Astrocyte of the cerebellum (primary cell): Measurements from ENCODE around the gene UBE2V1.
"Not testable (repeated sequence)": the region's sequence is repeated elsewhere in the genome, so short reads cannot be mapped to it uniquely, and the experiment has no call there.

Experiments
- DNase-seq: peaks from one replicate; pipeline ENCODE4 v3.0.0-alpha.2; 2011; ENCODE audit warnings: low read depth
- H3K4me3 ChIP-seq: 2 replicates; pipeline ENCODE4 v1.5.1; 2011; ENCODE audit warnings: mild to moderate bottlenecking, low read depth, low read length, moderate library complexity
- in situ Hi-C: cut with HindIII; loops from 2 replicates; pipeline ENCODE4 v1.10.0; 2017; ENCODE audit warnings: low sequenced_read_pairs
- TF ChIP-seq, protein P1 (sequence below): IDR thresholded peaks from 2 replicates; pipeline ENCODE4 v1.5.1; 2012; ENCODE audit warnings: low read length, low read depth, moderate library complexity, mild to moderate bottlenecking; ENCODE audit errors: missing control alignments

Gene UBE2V1

DNA sequence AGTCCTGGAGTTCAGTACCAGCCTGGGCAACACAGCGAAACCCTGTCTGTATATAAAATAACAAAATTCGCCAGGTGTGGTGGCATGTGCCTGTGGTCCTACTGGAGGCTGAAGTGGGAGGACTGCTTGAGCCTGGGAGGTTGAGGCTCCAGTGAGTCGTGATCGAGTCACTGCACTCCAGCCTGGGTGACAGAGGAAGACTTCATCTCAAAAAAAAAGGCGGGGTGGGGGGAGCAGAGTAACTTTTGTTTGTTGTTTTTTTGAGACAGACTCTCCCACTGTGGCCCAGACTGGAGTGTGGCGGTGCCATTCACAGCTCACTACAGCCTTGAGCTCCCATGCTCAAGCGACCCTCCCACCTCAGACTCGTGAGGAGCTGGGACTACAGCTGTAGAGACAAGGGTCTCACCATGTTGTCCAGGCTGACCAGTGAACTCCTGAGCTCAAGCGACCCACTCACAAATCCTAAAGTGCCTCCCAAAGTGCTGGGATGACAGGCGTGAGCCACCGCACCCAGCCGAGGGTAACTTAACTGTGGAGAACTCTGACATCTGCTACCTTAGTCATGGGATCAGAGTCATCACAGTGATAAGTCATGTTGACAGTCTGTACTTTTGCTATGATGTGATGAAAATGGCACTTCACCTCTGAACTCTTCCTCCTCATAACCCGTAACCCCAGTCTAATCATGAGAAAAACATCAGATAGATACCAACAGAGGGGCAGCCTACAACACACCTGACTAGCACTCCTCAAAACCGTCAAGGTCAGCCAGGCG is 24.1 kb upstream of the UBE2V1 start:
- TF ChIP-seq, protein P1, sequence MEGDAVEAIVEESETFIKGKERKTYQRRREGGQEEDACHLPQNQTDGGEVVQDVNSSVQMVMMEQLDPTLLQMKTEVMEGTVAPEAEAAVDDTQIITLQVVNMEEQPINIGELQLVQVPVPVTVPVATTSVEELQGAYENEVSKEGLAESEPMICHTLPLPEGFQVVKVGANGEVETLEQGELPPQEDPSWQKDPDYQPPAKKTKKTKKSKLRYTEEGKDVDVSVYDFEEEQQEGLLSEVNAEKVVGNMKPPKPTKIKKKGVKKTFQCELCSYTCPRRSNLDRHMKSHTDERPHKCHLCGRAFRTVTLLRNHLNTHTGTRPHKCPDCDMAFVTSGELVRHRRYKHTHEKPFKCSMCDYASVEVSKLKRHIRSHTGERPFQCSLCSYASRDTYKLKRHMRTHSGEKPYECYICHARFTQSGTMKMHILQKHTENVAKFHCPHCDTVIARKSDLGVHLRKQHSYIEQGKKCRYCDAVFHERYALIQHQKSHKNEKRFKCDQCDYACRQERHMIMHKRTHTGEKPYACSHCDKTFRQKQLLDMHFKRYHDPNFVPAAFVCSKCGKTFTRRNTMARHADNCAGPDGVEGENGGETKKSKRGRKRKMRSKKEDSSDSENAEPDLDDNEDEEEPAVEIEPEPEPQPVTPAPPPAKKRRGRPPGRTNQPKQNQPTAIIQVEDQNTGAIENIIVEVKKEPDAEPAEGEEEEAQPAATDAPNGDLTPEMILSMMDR: no peak
- no peak for DNase-seq

GRCh38 chr20:50135157-50135556 is 22.2 kb upstream of the UBE2V1 start:
- in situ Hi-C loops, H3K4me3 ChIP-seq, DNase-seq: not testable (repeated sequence)

More for the DNA sequence above, 24.1 kb upstream of the UBE2V1 start:
- in situ Hi-C loops: no loop called here
- H3K4me3 ChIP-seq: no peak overlapping the region

- in situ Hi-C loops: no loop called here
- TF ChIP-seq, protein P1: peak; percentile 21
- no peak for DNase-seq
- no peak overlapping the region for H3K4me3 ChIP-seq
Measured at GRCh38 chr20:50133474-50134217, 20.7 kb upstream of the UBE2V1 start.

- TF ChIP-seq, protein P1: no peak
- H3K4me3 ChIP-seq: no peak overlapping the region
- in situ Hi-C loops: no loop called here
- DNase-seq: no peak
Measured at GRCh38 chr20:50133041-50133440, 20.1 kb upstream of the UBE2V1 start.

GRCh38 chr20:50130995-50131394 is 18.0 kb upstream of the UBE2V1 start:
- TF ChIP-seq, protein P1: no peak
- DNase-seq: no peak
- in situ Hi-C loops: no loop called here
- H3K4me3 ChIP-seq: no peak overlapping the region

GRCh38 chr20:50130356-50130723 is 17.4 kb upstream of the UBE2V1 start:
- no peak overlapping the region for H3K4me3 ChIP-seq
- no peak for DNase-seq
- TF ChIP-seq, protein P1: no peak
- in situ Hi-C loops: no loop called here
